ENCODE data around the gene DENND2A.

DENND2A gene

DNA sequence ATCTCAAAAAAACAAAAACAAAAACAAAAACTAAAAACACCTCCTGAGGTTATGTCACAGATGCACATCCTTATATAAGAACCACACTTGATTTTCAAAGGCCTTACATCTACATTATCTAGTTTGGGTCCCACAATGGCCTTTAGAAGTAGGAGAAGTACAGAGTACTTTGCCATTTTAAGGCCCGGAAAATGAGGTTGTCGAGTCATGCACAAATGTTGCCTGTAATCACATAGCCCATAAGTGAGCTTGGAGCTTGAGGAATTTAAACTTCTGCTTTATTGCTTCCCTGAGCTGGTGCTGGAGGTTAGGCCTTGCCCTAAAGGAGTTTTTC lies 151.6 kb downstream of the DENND2A start:
- Histone ChIP-seq H3K36me3 (ENCODE audit: control insufficient read depth, insufficient read depth, low read length) (no peaks in the 10 kb centered on the region), H3K9me3 (ENCODE audit: control insufficient read depth, low read length) (no peaks in the 10 kb centered on the region), H3K4me1 (peaks cover 10% of the 10 kb centered on the region), H3K4me3 (ENCODE audit: low read depth, low read length) (no peak overlapping the region), H3K9ac (no peak overlapping the region), H2AFZ (peak overlapping the region; percentile 3), H3K27me3 (ENCODE audit: control insufficient read depth, insufficient read depth, low read length) (no peaks in the 10 kb centered on the region), H3K27ac (no peak overlapping the region), H3K79me2 (no peaks in the 10 kb centered on the region), H3K4me2 (ENCODE audit: low read length) (no peak overlapping the region)
- TF ChIP-seq CTCF (IDR thresholded peaks at IDR 0.05) = no peak

- no peaks in the 10 kb centered on the region for H3K9me3 ChIP-seq (ENCODE audit: control insufficient read depth, low read length)
- H3K4me3 ChIP-seq (ENCODE audit: low read depth, low read length) = no peak overlapping the region
- no peaks in the 10 kb centered on the region for H3K36me3 ChIP-seq (ENCODE audit: control insufficient read depth, insufficient read depth, low read length)
- H3K27ac ChIP-seq = no peak overlapping the region
- peak overlapping the region; percentile 37 for H3K4me2 ChIP-seq (ENCODE audit: low read length)
- TF ChIP-seq CTCF (IDR thresholded peaks at IDR 0.05) = no peak
- H3K79me2 ChIP-seq = no peaks in the 10 kb centered on the region
- H2AFZ ChIP-seq = peak overlapping the region; percentile 40
- no peak overlapping the region for H3K9ac ChIP-seq
- H3K27me3 ChIP-seq (ENCODE audit: control insufficient read depth, insufficient read depth, low read length) = no peaks in the 10 kb centered on the region
- peaks cover 10% of the 10 kb centered on the region for H3K4me1 ChIP-seq
These were observed 154.9 kb downstream of the DENND2A start for GRCh38 chr7:140485500-140486265.

GRCh38 chr7:140484951-140485499 lies 155.6 kb downstream of the DENND2A start:
- Histone ChIP-seq H3K4me1 (peaks cover 10% of the 10 kb centered on the region), H3K79me2 (no peaks in the 10 kb centered on the region), H2AFZ (peak overlapping the region; percentile 14), H3K4me3 (ENCODE audit: low read depth, low read length) (no peak overlapping the region), H3K4me2 (ENCODE audit: low read length) (peak overlapping the region; percentile 37), H3K27ac (no peak overlapping the region), H3K9me3 (ENCODE audit: control insufficient read depth, low read length) (no peaks in the 10 kb centered on the region), H3K36me3 (ENCODE audit: control insufficient read depth, insufficient read depth, low read length) (no peaks in the 10 kb centered on the region), H3K9ac (no peak overlapping the region), H3K27me3 (ENCODE audit: control insufficient read depth, insufficient read depth, low read length) (no peaks in the 10 kb centered on the region)
- no peak for TF ChIP-seq CTCF (IDR thresholded peaks at IDR 0.05)

DNA sequence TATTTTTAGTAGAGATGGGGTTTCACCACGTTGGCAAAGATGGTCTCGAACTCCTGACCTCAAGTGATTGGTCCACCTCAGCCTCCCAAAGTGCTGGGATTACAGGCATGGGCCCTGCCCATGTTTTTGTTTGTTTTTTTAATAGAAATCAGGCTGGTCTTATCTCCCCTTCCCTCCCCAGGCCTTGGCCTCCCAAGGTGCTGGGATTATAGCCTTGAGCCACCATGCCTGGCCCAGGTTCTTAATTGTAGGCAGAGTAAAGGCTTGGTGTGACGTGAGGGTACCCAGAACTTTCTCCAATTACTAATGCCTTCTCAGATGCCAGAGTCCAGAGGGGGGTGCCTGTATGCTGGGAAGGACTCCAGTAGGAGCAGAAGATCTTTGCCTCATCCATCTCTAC lies 156.1 kb downstream of the DENND2A start:
- TF ChIP-seq CTCF (IDR thresholded peaks at IDR 0.05) = no peak
- Histone ChIP-seq H2AFZ (peak overlapping the region; percentile 14), H3K27ac (no peak overlapping the region), H3K36me3 (ENCODE audit: control insufficient read depth, insufficient read depth, low read length) (no peaks in the 10 kb centered on the region), H3K79me2 (no peaks in the 10 kb centered on the region), H3K9me3 (ENCODE audit: control insufficient read depth, low read length) (no peaks in the 10 kb centered on the region), H3K27me3 (ENCODE audit: control insufficient read depth, insufficient read depth, low read length) (no peaks in the 10 kb centered on the region), H3K4me1 (peaks cover 10% of the 10 kb centered on the region), H3K4me3 (ENCODE audit: low read depth, low read length) (no peak overlapping the region), H3K4me2 (ENCODE audit: low read length) (no peak overlapping the region), H3K9ac (no peak overlapping the region)

DNA sequence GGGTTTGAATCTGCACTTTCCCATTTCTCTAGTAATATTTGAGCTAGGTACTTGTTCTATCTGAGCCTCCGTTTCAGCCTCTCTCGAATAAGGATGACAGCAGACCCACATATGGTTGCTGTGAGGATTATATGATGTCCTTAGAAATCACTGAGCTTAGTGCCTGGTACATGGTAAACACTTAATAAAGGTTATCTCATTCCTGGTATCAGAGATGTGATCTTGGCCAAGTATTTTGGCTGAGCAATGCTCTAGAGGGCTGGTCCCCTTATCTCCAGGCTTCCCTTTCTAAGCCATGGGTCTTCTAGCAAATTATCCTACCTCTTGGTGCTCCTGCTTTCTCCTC lies 160.9 kb downstream of the DENND2A start:
- Histone ChIP-seq H3K36me3 (ENCODE audit: control insufficient read depth, insufficient read depth, low read length) (no peaks in the 10 kb centered on the region), H3K27ac (peak overlapping the region; percentile 93), H3K4me3 (ENCODE audit: low read depth, low read length) (peak overlapping the region; percentile 88), H3K27me3 (ENCODE audit: control insufficient read depth, insufficient read depth, low read length) (no peaks in the 10 kb centered on the region), H3K79me2 (peaks cover 29% of the 10 kb centered on the region), H2AFZ (peak overlapping the region; percentile 54), H3K4me1 (peaks cover 4% of the 10 kb centered on the region), H3K4me2 (ENCODE audit: low read length) (peak overlapping the region; percentile 75), H3K9me3 (ENCODE audit: control insufficient read depth, low read length) (no peaks in the 10 kb centered on the region), H3K9ac (no peak overlapping the region)
- no peak for TF ChIP-seq CTCF (IDR thresholded peaks at IDR 0.05)

All from parathyroid adenoma (tissue), 2 donors.